NT2/D1 (cell line): ENCODE results near the gene NUDT19.

Experiments used
- SUZ12 ChIP-seq: IDR thresholded peaks from 2 replicates; pipeline ENCODE4 v1.6.1; 2011; ENCODE audit not compliant: insufficient read length, insufficient read depth; ENCODE audit errors: extremely low read depth
- YY1 ChIP-seq: IDR thresholded peaks from 2 replicates; pipeline ENCODE4 v1.6.1; 2011; ENCODE audit not compliant: insufficient read length, insufficient read depth
- ZNF274 ChIP-seq: IDR thresholded peaks from 2 replicates; pipeline ENCODE4 v1.6.1; 2011; ENCODE audit warnings: mild to moderate bottlenecking, low read depth, low read length

- TF ChIP-seq YY1 (no peak), ZNF274 (no peak), SUZ12 (no peak)
These were observed 56.9 kb downstream of the NUDT19 start for GRCh38 chr19:32748497-32748896.
